Liver (tissue), 3 donors: ENCODE results near the gene ADCK1.

ENCODE experiments used
- ATF3 ChIP-seq: IDR thresholded peaks from 2 replicates; pipeline ENCODE4 v1.6.1; 2016; ENCODE audit warnings: antibody characterized with exemption
- CTCF ChIP-seq: fragments of 150-350 bp; IDR thresholded peaks from 2 replicates; pipeline ENCODE4 v1.5.1; 2017; ENCODE audit warnings: improper control_type of control experiment, low read depth, low read length; ENCODE audit not compliant: missing input control
- EGR1 ChIP-seq, 2 donors: IDR thresholded peaks; 2 replicates each; pipeline ENCODE4 v1.6.1; 2016 to 2018; ENCODE audit warnings: antibody characterized with exemption in 2 of 2, low read depth in 2 of 2
- FOXA1 ChIP-seq: IDR thresholded peaks from 2 replicates; pipeline ENCODE4 v1.6.1; 2016; ENCODE audit warnings: antibody characterized with exemption
- GABPA ChIP-seq, 2 donors: IDR thresholded peaks in 1 of 2; conservative IDR thresholded peaks in 1 of 2; 2 replicates each; pipeline ENCODE4 v1.6.1; 2016; ENCODE audit warnings: antibody characterized with exemption in 2 of 2, mild to moderate bottlenecking in 1 of 2, moderate library complexity in 1 of 2
- JUND ChIP-seq, 2 donors: IDR thresholded peaks; 2 replicates each; pipeline ENCODE4 v1.6.1; 2016; ENCODE audit warnings: antibody characterized with exemption in 2 of 2
- RAD21 ChIP-seq, 2 donors: IDR thresholded peaks; 2 replicates each; pipeline ENCODE4 v1.6.1; 2016; ENCODE audit warnings: antibody characterized with exemption in 2 of 2, mild to moderate bottlenecking in 2 of 2
- RXRA ChIP-seq, 2 donors: IDR thresholded peaks; 2 replicates each; pipeline ENCODE4 v1.6.1; 2017 to 2018; ENCODE audit warnings: antibody characterized with exemption in 2 of 2, mild to moderate bottlenecking in 1 of 2
- SP1 ChIP-seq: IDR thresholded peaks from 2 replicates; pipeline ENCODE4 v1.6.1; 2018; ENCODE audit warnings: antibody characterized with exemption, mild to moderate bottlenecking
- TAF1 ChIP-seq: conservative IDR thresholded peaks from 2 replicates; pipeline ENCODE4 v1.6.1; 2016; ENCODE audit warnings: antibody characterized with exemption, mild to moderate bottlenecking
- YY1 ChIP-seq: IDR thresholded peaks from 2 replicates; pipeline ENCODE4 v1.6.1; 2016; ENCODE audit warnings: antibody characterized with exemption, mild to moderate bottlenecking
- TF ChIP-seq, protein P1 (sequence below): IDR thresholded peaks from 2 replicates; pipeline ENCODE4 v1.6.1; 2016; ENCODE audit warnings: antibody characterized with exemption
- TF ChIP-seq, protein P2 (sequence below): IDR thresholded peaks from 2 replicates; pipeline ENCODE4 v1.6.1; 2016; ENCODE audit warnings: antibody characterized with exemption
- donor health status: healthy.
- donor health status: healthy.

DNA sequence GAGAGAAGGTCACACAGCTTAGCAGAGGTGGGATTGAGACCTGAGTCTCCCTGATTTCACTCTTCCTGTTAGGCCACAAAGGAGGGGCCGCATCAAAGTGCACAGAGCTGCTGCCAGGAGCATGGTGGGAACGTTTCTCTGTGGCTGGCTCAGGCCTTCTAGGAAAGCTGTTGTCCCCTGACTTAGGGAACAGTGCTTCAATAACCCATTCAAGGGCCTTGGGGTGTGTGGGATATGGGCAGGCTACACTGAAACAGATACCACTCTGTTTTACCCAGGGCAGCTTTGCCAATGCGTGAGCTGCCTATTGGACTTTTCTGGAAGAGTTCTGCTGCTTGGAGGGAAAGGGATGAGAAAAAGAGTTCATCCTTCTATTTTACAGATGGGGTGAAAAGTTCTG, 110.0 kb downstream of the ADCK1 start:
- TF ChIP-seq YY1 (no peak), CTCF (no peak), RAD21 (IDR thresholded peaks at IDR 0.05) (no peak), EGR1 (IDR thresholded peaks at IDR 0.05; ENCODE audit: low read depth in 2 of 2) (no peak), TAF1 (no peak), JUND (IDR thresholded peaks at IDR 0.05) (no peak), SP1 (no peak), FOXA1 (no peak), ATF3 (no peak), GABPA (IDR thresholded peaks at IDR 0.05 in 1 of 2, conservative IDR thresholded peaks at IDR 0.05 in 1 of 2) (no peak), RXRA (IDR thresholded peaks at IDR 0.05) (no peak)
- TF ChIP-seq, protein P1, sequence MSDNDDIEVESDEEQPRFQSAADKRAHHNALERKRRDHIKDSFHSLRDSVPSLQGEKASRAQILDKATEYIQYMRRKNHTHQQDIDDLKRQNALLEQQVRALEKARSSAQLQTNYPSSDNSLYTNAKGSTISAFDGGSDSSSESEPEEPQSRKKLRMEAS = no peak
- TF ChIP-seq, protein P2, sequence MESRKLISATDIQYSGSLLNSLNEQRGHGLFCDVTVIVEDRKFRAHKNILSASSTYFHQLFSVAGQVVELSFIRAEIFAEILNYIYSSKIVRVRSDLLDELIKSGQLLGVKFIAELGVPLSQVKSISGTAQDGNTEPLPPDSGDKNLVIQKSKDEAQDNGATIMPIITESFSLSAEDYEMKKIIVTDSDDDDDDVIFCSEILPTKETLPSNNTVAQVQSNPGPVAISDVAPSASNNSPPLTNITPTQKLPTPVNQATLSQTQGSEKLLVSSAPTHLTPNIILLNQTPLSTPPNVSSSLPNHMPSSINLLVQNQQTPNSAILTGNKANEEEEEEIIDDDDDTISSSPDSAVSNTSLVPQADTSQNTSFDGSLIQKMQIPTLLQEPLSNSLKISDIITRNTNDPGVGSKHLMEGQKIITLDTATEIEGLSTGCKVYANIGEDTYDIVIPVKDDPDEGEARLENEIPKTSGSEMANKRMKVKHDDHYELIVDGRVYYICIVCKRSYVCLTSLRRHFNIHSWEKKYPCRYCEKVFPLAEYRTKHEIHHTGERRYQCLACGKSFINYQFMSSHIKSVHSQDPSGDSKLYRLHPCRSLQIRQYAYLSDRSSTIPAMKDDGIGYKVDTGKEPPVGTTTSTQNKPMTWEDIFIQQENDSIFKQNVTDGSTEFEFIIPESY = no peak
